WERI-Rb-1 (cell line): ENCODE measurements around the gene TWF2.

Experiments
- DNase-seq: peaks from one replicate; pipeline ENCODE4 v3.0.0-alpha.2; 2020
- H3K27ac ChIP-seq: fragments of 250-450 bp; sonication (Bioruptor Pico); 2 replicates; pipeline ENCODE4 v1.5.1; 2020; ENCODE audit warnings: mild to moderate bottlenecking, moderate library complexity
- H3K27me3 ChIP-seq: fragments of 250-450 bp; sonication (Bioruptor Pico); 2 replicates; pipeline ENCODE4 v1.5.1; 2021; ENCODE audit warnings: mild to moderate bottlenecking, low read depth, moderate library complexity; ENCODE audit not compliant: insufficient read depth, severe bottlenecking
- H3K36me3 ChIP-seq: fragments of 250-450 bp; sonication (Bioruptor Pico); 2 replicates; pipeline ENCODE4 v1.5.1; 2020; ENCODE audit warnings: mild to moderate bottlenecking, moderate library complexity
- H3K4me3 ChIP-seq: 2 replicates; pipeline ENCODE4 v1.5.1; 2011; ENCODE audit warnings: low read depth, mild to moderate bottlenecking, control low read depth, low read length
- H3K9me3 ChIP-seq: fragments of 250-450 bp; sonication (Bioruptor Pico); 2 replicates; pipeline ENCODE4 v1.5.1; 2021; ENCODE audit warnings: mild to moderate bottlenecking, moderate library complexity; ENCODE audit not compliant: severe bottlenecking
- TF ChIP-seq, protein P1 (sequence below): IDR thresholded peaks from 2 replicates; pipeline ENCODE4 v1.5.1; 2011; ENCODE audit warnings: low read depth, mild to moderate bottlenecking, control low read depth, inconsistent platforms, low read length

Gene TWF2

DNA sequence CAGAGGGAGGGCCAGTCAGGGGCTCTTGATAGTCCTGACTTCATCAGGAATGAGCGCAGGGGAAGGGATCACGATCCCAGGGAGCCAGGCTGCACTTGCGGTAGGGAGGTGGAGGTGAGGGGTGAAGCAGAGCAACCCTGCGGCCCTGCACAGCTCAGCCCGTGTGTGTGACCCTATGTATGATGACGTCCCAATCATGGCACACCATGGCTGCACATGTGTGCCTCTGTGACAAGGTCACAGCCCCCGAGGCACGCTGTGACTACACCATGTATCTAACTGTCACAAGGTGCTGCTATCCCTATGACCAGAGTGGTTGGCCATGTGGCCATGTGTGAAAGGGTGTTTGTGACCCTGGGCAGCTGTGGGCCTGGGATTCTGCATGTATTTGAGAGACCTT is 54.3 kb downstream of the TWF2 start:
- DNase-seq: no peak
- H3K36me3 ChIP-seq: no peaks in the 10 kb centered on the region
- TF ChIP-seq, protein P1, sequence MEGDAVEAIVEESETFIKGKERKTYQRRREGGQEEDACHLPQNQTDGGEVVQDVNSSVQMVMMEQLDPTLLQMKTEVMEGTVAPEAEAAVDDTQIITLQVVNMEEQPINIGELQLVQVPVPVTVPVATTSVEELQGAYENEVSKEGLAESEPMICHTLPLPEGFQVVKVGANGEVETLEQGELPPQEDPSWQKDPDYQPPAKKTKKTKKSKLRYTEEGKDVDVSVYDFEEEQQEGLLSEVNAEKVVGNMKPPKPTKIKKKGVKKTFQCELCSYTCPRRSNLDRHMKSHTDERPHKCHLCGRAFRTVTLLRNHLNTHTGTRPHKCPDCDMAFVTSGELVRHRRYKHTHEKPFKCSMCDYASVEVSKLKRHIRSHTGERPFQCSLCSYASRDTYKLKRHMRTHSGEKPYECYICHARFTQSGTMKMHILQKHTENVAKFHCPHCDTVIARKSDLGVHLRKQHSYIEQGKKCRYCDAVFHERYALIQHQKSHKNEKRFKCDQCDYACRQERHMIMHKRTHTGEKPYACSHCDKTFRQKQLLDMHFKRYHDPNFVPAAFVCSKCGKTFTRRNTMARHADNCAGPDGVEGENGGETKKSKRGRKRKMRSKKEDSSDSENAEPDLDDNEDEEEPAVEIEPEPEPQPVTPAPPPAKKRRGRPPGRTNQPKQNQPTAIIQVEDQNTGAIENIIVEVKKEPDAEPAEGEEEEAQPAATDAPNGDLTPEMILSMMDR: no peak

DNA sequence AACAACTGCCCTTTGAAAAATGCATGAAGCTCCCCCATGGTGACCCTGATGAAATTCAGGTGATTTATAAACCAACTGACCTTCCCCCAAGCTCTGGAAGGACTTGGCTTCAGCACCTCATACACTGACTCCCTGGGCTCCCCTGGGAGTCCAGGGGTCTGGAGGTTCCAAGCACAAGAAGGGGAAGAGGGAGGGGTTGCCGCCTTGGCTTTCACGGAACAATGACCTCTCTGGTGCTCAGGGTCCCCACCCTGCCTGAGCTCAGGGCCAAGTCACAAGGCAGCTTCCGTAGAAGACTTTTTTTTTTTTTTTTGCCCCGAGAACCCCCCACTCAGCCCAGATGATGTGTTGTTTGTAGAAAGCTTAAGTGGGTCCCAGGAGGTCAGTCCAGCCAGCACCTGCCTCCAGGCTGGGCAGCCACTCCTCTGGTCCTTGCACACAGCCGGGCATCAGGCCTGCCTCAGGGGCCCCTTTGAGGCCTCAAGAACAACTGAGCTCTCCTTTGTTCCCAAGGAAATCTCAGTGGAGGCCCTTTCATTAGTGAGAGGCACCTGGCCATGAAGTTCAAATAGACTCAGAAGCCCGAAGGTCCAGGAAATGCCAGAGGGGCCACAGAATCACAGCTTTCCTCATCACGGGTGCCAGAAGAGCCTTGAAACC is 55.0 kb downstream of the TWF2 start:
- TF ChIP-seq, protein P1: no peak
- Histone ChIP-seq H3K9me3 (no peaks in the 10 kb centered on the region), H3K36me3 (no peaks in the 10 kb centered on the region), H3K4me3 (no peak overlapping the region), H3K27ac (no peak overlapping the region), H3K27me3 (no peaks in the 10 kb centered on the region)
- DNase-seq: no peak

More for the DNA sequence above, 54.3 kb downstream of the TWF2 start:
- Histone ChIP-seq H3K4me3 (no peak overlapping the region), H3K27ac (no peak overlapping the region), H3K9me3 (no peaks in the 10 kb centered on the region), H3K27me3 (no peaks in the 10 kb centered on the region)

DNA sequence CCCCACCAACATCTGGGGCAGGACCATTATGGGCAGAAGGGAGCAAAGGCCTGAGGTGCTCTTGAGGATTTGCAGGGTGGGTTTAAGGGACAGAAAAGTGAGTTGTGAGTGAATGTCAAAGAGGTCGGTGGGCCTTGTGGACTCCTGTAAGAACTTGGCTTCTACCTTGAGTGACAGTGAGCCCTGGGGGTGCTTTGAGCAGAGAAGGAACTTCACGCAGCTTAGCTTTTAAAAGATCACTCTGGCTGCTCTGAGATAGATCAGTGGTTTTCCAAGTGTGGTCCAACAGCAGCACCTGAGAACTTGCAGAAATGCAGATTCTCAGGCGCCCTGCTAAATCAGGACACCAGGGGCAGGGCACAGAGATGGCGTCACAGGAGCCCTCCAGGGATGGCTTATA is 56.3 kb downstream of the TWF2 start:
- Histone ChIP-seq H3K27me3 (no peaks in the 10 kb centered on the region), H3K27ac (no peak overlapping the region), H3K9me3 (no peaks in the 10 kb centered on the region), H3K36me3 (no peaks in the 10 kb centered on the region), H3K4me3 (no peak overlapping the region)
- TF ChIP-seq, protein P1: no peak
- DNase-seq: no peak

DNA sequence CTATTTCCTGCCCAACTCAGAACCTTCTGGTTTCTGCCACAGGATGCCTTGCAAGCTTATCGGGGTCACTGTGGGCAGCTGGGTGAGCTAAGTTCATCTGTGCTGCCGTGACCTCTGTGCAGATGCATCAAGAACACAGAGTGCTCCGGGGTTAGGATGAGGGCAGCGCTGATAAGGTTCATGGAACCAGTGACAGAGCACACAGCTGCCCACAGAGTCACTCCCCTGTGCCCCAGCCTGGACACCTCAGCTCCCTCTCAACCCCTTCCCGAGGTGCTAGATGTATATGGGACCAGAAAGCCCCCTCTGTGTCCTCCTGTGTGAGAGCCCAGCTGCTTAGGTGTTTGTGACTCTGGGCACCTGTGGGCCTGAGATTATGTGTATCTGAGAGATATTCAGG is 56.8 kb downstream of the TWF2 start:
- no peaks in the 10 kb centered on the region for H3K27me3 ChIP-seq
- DNase-seq: no peak

DNA sequence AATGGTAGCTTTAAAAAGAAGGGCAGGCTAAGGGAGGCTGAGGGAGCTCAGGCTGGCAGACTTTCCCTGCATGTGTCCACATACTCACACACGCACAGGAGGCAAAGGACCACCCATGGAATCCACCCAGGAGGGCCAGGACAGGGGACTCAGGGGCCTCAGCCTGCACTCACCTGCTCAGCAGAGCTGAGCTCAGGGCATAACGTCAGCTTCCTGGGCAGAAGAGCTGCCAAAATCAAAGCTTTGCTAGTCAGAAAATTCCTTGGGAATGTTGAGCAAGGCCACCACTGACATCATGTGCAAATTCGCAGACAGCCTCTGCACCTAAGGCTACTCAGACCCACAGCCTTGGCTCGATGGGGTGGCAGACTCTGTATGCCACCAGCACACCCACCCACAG is 57.4 kb downstream of the TWF2 start:
- TF ChIP-seq, protein P1: no peak
- no peak overlapping the region for H3K27ac ChIP-seq
- DNase-seq: no peak
- no peak overlapping the region for H3K4me3 ChIP-seq
- no peaks in the 10 kb centered on the region for H3K27me3 ChIP-seq
- H3K36me3 ChIP-seq: no peaks in the 10 kb centered on the region
- H3K9me3 ChIP-seq: no peaks in the 10 kb centered on the region

More for the DNA sequence above, 56.8 kb downstream of the TWF2 start:
- no peaks in the 10 kb centered on the region for H3K9me3 ChIP-seq
- H3K36me3 ChIP-seq: no peaks in the 10 kb centered on the region
- H3K4me3 ChIP-seq: no peak overlapping the region
- TF ChIP-seq, protein P1: no peak
- no peak overlapping the region for H3K27ac ChIP-seq
